Heart left ventricle (tissue), 16 donors: ENCODE measurements around the gene CRTC2. TPM values are rescaled to one million over a fixed set of nuclear protein-coding genes. Genes with fewer than 3 reads are reported as not detected.
A peak's percentile ranks its signal among the peaks of the same experiment; 100 is the strongest.

Experiments used
- ATAC-seq, 4 donors: fragments of 200-7000 bp; cut with Tn5 transposase; one replicate each; pipeline ENCODE4 v1.9.1; 2020 to 2022; ENCODE audit warnings: moderate library complexity in 4 of 4, mild to moderate bottlenecking in 3 of 4, moderate number of reproducible peaks in 1 of 4
- DNase-seq, 5 donors: peaks; one replicate each; pipeline ENCODE4 v3.0.0-alpha.2; 2020
- H3K27ac ChIP-seq, 12 donors: fragments of 200-600 bp; sonication (generic) in 4 of 12; one replicate each; pipeline versions ENCODE4 v1.5.0 to v1.8.0; 2016 to 2022; ENCODE audit warnings: mild to moderate bottlenecking in 2 of 12
- H3K27me3 ChIP-seq, 9 donors: fragments of 200-600 bp; sonication (generic) in 2 of 9; one replicate each; pipeline versions ENCODE4 v1.5.1 to v1.8.0; 2016 to 2022; ENCODE audit warnings: mild to moderate bottlenecking in 3 of 9
- H3K36me3 ChIP-seq, 9 donors: fragments of 200-600 bp; sonication (generic) in 2 of 9; one replicate each; pipeline versions ENCODE4 v1.5.0 to v1.8.0; 2018 to 2022; ENCODE audit warnings: mild to moderate bottlenecking in 2 of 9
- H3K4me1 ChIP-seq, 12 donors: fragments of 200-600 bp; sonication (generic) in 4 of 12; one replicate each; pipeline versions ENCODE4 v1.5.0 to v1.8.0; 2016 to 2022; ENCODE audit warnings: mild to moderate bottlenecking in 3 of 12
- H3K4me3 ChIP-seq, 12 donors: fragments of 200-600 bp; sonication (generic) in 4 of 12; one replicate each; pipeline versions ENCODE4 v1.5.0 to v1.8.0; 2017 to 2022; ENCODE audit warnings: mild to moderate bottlenecking in 9 of 12, moderate library complexity in 4 of 12
- H3K9me3 ChIP-seq, 12 donors: fragments of 200-600 bp; sonication (generic) in 4 of 12; one replicate each; pipeline versions ENCODE4 v1.5.0 to v1.8.0; 2016 to 2022; ENCODE audit warnings: mild to moderate bottlenecking in 1 of 12
- CTCF ChIP-seq, 12 donors: fragments of 200-600 bp; sonication (generic) in 4 of 12; IDR thresholded peaks; one replicate each; pipeline versions ENCODE4 v1.5.0 to v1.8.0; 2018 to 2022; ENCODE audit warnings: antibody characterized with exemption in 12 of 12, mild to moderate bottlenecking in 5 of 12
- POLR2A ChIP-seq, 2 donors: fragments of 450-650 bp; IDR thresholded peaks; one replicate each; pipeline ENCODE4 v1.6.1; 2017; ENCODE audit warnings: antibody characterized with exemption in 2 of 2, mild to moderate bottlenecking in 2 of 2, moderate library complexity in 2 of 2
- WGBS, 4 donors: extraction: QIAGEN DNeasy Blood & Tissue Kit in 2 of 4; methylation state at CpG; one replicate each; pipeline versions ENCODE4 v1.1.5 to v1.1.7; 2013 to 2018; 5-methylcytosine and 5-hydroxymethylcytosine counted together
- intact Hi-C, 10 donors: fragments of 100-400 bp; cut with DNase I; formaldehyde crosslinking; loops; one replicate each; pipeline versions ENCODE4 v1.11.1 to v1.14.2; 2022
- polyA plus RNA-seq, 2 donors: library from polyadenylated mRNA; stranded (reverse); fragments of 200-250 nt; gene quantifications; one replicate each; pipeline ENCODE4 v1.2.3, GENCODE V29; 2013
- total RNA-seq, 9 donors: library from RNA; depleted of rRNA in 2 of 9; stranded (reverse); fragments of >200 nt in 2 of 9; fragmentation: NEBNext Ultra II Directional in 3 of 9; extraction: Animal tissue kit (Norgen Biotek cat#: 25700) in 3 of 9; gene quantifications; one replicate each; pipeline versions ENCODE4 v1.1.0 to v1.2.4, GENCODE V29; 2016 to 2023
- donor health status: ischemic (EF 13 %, LVEDD 7.1; RV severe dilation, severe dysfunction).
- donor health status: healthy with polysubstance abuse.
- donor health status: DM: no; HTN: yes; CAD: no.
- donor health status: DM: no; HTN: no; CAD: no.
- donor health status: ischemic (EF 25% LVEDD 6.9; RV normal size, moderate dysfunction).
- donor health status: ischemic (EF 25% LVEDD 5.7; RV mildly dilated, moderate dysfunction).
- donor health status: healthy.
- donor health status: DM: yes; HTN: yes; CAD: no.
- donor health status: ischemic (EF 35%, LVEDD 5.7; RV mildly dilated, moderate dysfunction).
- donor health status: nonischemic (EF 11% LVEDD 7.7; RV severe dilation, severe dysfunction).
- donor health status: DM: yes; HTN: yes; CAD: no.
- donor health status: PGD.
- donor health status: ischemic (EF 29% LVEDD 5.4; RV normal size, mild dysfunction).
- donor health status: nonischemic (EF 23%, LVEDD 6.1; RV moderate dilation, normal function).

Gene CRTC2
- total and polyA plus RNA-seq, 11 donors = 11.0 to 27.8 (median 21.2) TPM

- TF ChIP-seq CTCF (IDR thresholded peaks at IDR 0.05) (no peak), POLR2A (IDR thresholded peaks at IDR 0.05) (no peak)
- Histone ChIP-seq H3K4me3 (peak overlapping the region in 10 of 12 donors; percentile 83 to 100 (median 94)), H3K27ac (peak overlapping the region; percentile 51 to 99 (median 93)), H3K27me3 (no peaks in the 10 kb centered on the region), H3K36me3 (peaks cover 0 to 35% (median 23%) of the 10 kb centered on the region in 9 donors), H3K4me1 (peaks cover 10 to 76% (median 56%) of the 10 kb centered on the region in 12 donors), H3K9me3 (no peaks in the 10 kb centered on the region)
- no peak for ATAC-seq
- peak in 1 of 5 donors; percentile 65 for DNase-seq
- intact Hi-C loops = loop anchor here in 3 of 10 donors (1.0 to 10.0 kb wide), 3 partner anchors 13 to 164 kb away; partner anchors contain the start of genes DENND4B (in 1 of the 3) and GATAD2B (in 1 of the 3)
- 12 to 18% (median 16%) methylated on average over 4 of the region's 4 CpGs for WGBS, 4 donors
These were observed 499 bp upstream of the CRTC2 start for GRCh38 chr1:153958961-153959260.

DNA sequence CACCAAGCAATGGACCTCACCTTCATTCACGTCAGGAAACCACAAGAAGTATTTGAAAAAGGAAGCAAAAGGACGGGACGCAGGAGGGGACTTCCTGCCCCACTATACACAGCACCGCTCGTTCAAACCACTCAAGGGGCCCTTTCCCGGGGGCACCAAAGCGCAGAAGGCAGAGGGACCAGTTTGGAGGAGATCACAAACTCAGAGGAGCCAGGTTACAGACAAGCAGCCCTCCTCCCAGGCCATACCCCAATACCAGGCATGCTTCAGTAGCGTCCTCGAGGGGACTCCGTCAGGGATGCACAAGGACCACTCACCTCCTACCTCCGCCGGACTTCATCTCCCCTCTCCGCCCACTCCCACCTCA lies 685 bp downstream of the CRTC2 start:
- Histone ChIP-seq H3K27ac (peak overlapping the region; percentile 87 to 99 (median 94)), H3K27me3 (no peaks in the 10 kb centered on the region), H3K4me1 (peaks cover 10 to 71% (median 56%) of the 10 kb centered on the region in 12 donors), H3K4me3 (peak overlapping the region; percentile 82 to 100 (median 93)), H3K9me3 (no peaks in the 10 kb centered on the region), H3K36me3 (peaks cover 0 to 46% (median 34%) of the 10 kb centered on the region in 9 donors)
- no peak for DNase-seq
- intact Hi-C loops = loop anchor here in 3 of 10 donors (1.0 to 10.0 kb wide), 3 partner anchors 11 to 163 kb away; partner anchors contain the start of genes DENND4B (in 1 of the 3) and GATAD2B (in 1 of the 3)
- no peak for TF ChIP-seq POLR2A (IDR thresholded peaks at IDR 0.05)
- no peak for TF ChIP-seq CTCF (IDR thresholded peaks at IDR 0.05)
- 0 to 1% (median 0%) methylated on average over 13 of the region's 13 CpGs for WGBS, 4 donors
- peak in 1 of 4 donors; percentile 1 for ATAC-seq

DNA sequence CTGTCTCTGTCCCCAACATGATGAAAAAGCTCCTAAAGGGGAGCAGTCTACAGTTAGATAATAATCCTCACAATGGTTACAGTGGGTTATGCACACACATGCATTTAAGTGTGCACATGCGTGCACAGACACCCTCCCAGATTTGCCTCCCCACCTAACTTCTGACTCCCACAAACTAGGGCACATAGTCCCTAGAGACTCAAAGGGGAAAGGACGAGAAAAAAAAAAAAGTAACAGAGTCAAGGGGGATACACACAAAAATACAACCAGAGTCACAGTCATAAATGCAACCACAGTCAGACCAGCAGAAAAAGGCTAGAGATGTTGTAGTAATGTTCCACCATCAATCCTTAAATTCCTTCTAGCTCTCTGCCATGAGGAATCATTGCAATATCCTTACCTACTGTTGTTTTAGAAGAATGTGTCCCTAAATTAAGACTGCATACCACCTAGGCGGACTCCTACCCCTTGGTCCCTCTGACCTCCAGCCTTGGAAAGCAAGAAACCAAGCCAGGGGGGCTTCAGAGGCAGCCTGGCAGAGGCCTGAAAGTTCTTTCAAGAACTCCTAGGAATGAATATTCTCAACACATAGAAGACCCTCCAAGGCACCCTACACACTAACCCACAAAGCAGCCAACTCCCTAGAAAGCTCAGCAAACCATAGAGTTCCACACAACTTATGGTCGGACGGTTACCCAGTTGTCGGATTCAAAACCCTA lies 1.3 kb downstream of the CRTC2 start:
- H3K4me1 ChIP-seq = peaks cover 10 to 65% (median 50%) of the 10 kb centered on the region in 12 donors
- no peaks in the 10 kb centered on the region for H3K27me3 ChIP-seq
- H3K36me3 ChIP-seq = peaks cover 0 to 52% (median 40%) of the 10 kb centered on the region in 9 donors
- H3K9me3 ChIP-seq = no peaks in the 10 kb centered on the region
- no peak for TF ChIP-seq POLR2A (IDR thresholded peaks at IDR 0.05)
- TF ChIP-seq CTCF (IDR thresholded peaks at IDR 0.05) = no peak
- 26 to 33% (median 30%) methylated on average over 6 of the region's 6 CpGs for WGBS, 4 donors
- ATAC-seq (no peak), DNase-seq (no peak)
- H3K27ac ChIP-seq = peak overlapping the region in 10 of 12 donors; percentile 87 to 99 (median 95)
- peak overlapping the region; percentile 82 to 100 (median 93) for H3K4me3 ChIP-seq
- intact Hi-C loops = loop anchor here in 2 of 10 donors (5.0 to 10.0 kb wide), 2 partner anchors 35 to 162 kb away; partner anchors contain the start of gene GATAD2B (in 1 of the 2)

- no peaks in the 10 kb centered on the region for H3K27me3 ChIP-seq
- peaks cover 0 to 56% (median 51%) of the 10 kb centered on the region in 9 donors for H3K36me3 ChIP-seq
- intact Hi-C loops = loop anchor here in 2 of 10 donors (5.0 to 10.0 kb wide), 2 partner anchors 33 to 160 kb away; partner anchors contain the start of gene GATAD2B (in 1 of the 2)
- no peaks in the 10 kb centered on the region for H3K9me3 ChIP-seq
- H3K4me3 ChIP-seq = no peak overlapping the region
- no peak for TF ChIP-seq CTCF (IDR thresholded peaks at IDR 0.05)
- no peak for TF ChIP-seq POLR2A (IDR thresholded peaks at IDR 0.05)
- WGBS, 4 donors = 94 to 99% (median 96%) methylated on average over 10 of the region's 10 CpGs
- no peak overlapping the region for H3K27ac ChIP-seq
- H3K4me1 ChIP-seq = peaks cover 5 to 45% (median 36%) of the 10 kb centered on the region in 12 donors
- DNase-seq (peak in 1 of 5 donors; percentile 17), ATAC-seq (no peak)
These were observed 3.6 kb downstream of the CRTC2 start for GRCh38 chr1:153954826-153955225.
